ENCODE data around the gene NUB1.

Gene NUB1

GRCh38 chr7:151315038-151315655 is 26.5 kb upstream of the NUB1 start:
- peak in 1 of 2 experiments; percentile 18 for DNase-seq

- no peak for DNase-seq
Observed at GRCh38 chr7:151316896-151317295, 24.7 kb upstream of the NUB1 start.

GRCh38 chr7:151317936-151318335 is 23.7 kb upstream of the NUB1 start:
- no peak for DNase-seq

- no peak for DNase-seq
Observed at GRCh38 chr7:151319189-151319588, 22.4 kb upstream of the NUB1 start.

- DNase-seq = no peak
Observed at GRCh38 chr7:151320263-151320845, 21.3 kb upstream of the NUB1 start.

GRCh38 chr7:151321341-151321740 is 20.3 kb upstream of the NUB1 start:
- DNase-seq = no peak

GRCh38 chr7:151322906-151323305 is 18.7 kb upstream of the NUB1 start:
- DNase-seq = no peak

GRCh38 chr7:151327022-151327421 is 14.6 kb upstream of the NUB1 start:
- no peak for DNase-seq

GRCh38 chr7:151327659-151328058 is 14.0 kb upstream of the NUB1 start:
- DNase-seq = no peak

- DNase-seq = no peak
Observed at GRCh38 chr7:151330181-151330580, 11.4 kb upstream of the NUB1 start.

GRCh38 chr7:151330661-151331060 is 11.0 kb upstream of the NUB1 start:
- DNase-seq = no peak

- DNase-seq = no peak
Observed at GRCh38 chr7:151334628-151335027, 7.0 kb upstream of the NUB1 start.

- DNase-seq = no peak
Observed at GRCh38 chr7:151336027-151336708, 5.4 kb upstream of the NUB1 start.

GRCh38 chr7:151337346-151337745 is 4.3 kb upstream of the NUB1 start:
- DNase-seq = no peak

- no peak for DNase-seq
Observed at GRCh38 chr7:151338809-151339208, 2.8 kb upstream of the NUB1 start.

GRCh38 chr7:151339651-151340382 is 1.8 kb upstream of the NUB1 start:
- no peak for DNase-seq

GRCh38 chr7:151340794-151341356 is 737 bp upstream of the NUB1 start:
- no peak for DNase-seq

- no peak for DNase-seq
Observed at GRCh38 chr7:151342102-151342646, 562 bp downstream of the NUB1 start.

GRCh38 chr7:151342811-151343210 is 1.2 kb downstream of the NUB1 start:
- DNase-seq = no peak

- DNase-seq = no peak
Observed at GRCh38 chr7:151343516-151343915, 1.9 kb downstream of the NUB1 start.

- no peak for DNase-seq
Observed at GRCh38 chr7:151345576-151346469, 4.2 kb downstream of the NUB1 start.

- DNase-seq = no peak
Observed at GRCh38 chr7:151346470-151346769, 4.8 kb downstream of the NUB1 start.
